ENCODE data around the gene C22orf23. TPM values are rescaled to one million over a fixed set of nuclear protein-coding genes. Genes with fewer than 3 reads are reported as not detected.

C22orf23 gene
- total and polyA plus RNA-seq, 7 donors: 0.17 to 1.2 (median 0.36) TPM

DNA sequence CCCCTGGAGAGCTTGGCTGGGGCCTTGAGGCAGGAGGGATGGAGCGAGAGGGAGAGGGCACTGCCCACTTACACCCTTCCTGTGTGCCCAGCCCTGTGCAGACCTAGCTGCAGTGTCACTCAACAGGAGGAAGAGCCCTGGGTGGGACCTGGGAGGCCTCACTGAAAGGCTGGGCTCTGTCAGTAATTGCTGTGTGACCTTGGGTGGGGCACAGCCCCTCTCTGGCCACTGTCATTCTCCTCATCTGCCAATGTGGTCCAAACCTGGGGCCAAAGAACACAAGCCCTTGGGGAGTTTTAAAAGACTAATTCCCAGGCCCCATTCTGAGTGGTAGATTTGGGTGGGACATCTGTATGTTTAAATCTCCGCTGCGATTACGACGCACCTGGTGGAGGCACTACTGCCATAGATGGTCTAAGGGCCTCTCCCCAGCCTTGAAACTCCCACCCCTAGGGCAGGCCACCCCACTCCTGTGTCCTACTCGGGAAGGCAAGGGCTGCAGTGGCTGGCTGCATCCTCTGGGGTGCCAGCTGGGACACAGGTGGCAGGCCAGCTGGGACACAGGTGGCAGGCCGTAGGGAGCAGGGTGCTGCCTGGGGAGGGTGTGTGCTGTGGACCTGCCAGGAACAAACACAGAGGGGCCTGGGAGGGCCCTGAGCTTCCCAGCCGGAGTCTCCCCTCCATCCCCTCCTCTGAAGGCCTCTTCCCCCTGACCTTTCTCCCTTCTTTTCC, 43.3 kb upstream of the C22orf23 start:
- TF ChIP-seq, protein P1, sequence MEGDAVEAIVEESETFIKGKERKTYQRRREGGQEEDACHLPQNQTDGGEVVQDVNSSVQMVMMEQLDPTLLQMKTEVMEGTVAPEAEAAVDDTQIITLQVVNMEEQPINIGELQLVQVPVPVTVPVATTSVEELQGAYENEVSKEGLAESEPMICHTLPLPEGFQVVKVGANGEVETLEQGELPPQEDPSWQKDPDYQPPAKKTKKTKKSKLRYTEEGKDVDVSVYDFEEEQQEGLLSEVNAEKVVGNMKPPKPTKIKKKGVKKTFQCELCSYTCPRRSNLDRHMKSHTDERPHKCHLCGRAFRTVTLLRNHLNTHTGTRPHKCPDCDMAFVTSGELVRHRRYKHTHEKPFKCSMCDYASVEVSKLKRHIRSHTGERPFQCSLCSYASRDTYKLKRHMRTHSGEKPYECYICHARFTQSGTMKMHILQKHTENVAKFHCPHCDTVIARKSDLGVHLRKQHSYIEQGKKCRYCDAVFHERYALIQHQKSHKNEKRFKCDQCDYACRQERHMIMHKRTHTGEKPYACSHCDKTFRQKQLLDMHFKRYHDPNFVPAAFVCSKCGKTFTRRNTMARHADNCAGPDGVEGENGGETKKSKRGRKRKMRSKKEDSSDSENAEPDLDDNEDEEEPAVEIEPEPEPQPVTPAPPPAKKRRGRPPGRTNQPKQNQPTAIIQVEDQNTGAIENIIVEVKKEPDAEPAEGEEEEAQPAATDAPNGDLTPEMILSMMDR (IDR thresholded peaks at IDR 0.05): no peak
- Histone ChIP-seq H3K36me3 (ENCODE audit: insufficient read depth in 1 of 2, low read depth in 1 of 2) (no peaks in the 10 kb centered on the region), H3K27me3 (ENCODE audit: insufficient read depth in 3 of 3, low read length in 2 of 3) (no peaks in the 10 kb centered on the region), H3K9me3 (no peaks in the 10 kb centered on the region), H3K4me3 (no peak overlapping the region), H3K4me1 (peaks cover 7% of the 10 kb centered on the region), H3K27ac (no peak overlapping the region)
- no peak for DNase-seq
- ATAC-seq: no peak
- 79 to 84% (median 80%) methylated on average over 8 of the region's 8 CpGs for WGBS, 3 donors
- intact Hi-C loops (cut with DNase I): no loop called here

DNA sequence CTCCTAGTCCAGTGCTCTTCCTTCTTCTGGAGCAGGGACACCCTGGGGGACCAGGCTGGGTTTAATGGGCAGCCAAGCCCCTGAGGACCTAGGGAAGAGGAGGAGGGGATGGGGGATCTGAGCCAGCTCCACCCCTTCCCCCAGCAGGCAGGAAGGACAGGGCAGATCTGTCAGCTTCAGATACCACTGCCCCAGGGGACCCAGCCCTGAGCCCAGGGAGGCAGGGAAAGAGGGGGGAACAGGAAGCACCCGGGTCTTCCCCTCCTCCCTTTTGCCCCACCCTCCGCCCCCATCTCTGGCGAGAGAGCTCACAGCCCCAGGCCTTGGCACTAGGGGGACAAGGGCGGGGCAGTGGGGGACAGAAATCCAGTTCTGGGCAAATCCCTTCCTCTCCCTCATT, 42.7 kb upstream of the C22orf23 start:
- whole genome bisulfite sequencing, 3 donors: 61 to 63% (median 62%) methylated on average over 1 to 4 of the region's 4 CpGs
- H3K27ac ChIP-seq: no peak overlapping the region
- H3K36me3 ChIP-seq (ENCODE audit: insufficient read depth in 1 of 2, low read depth in 1 of 2): no peaks in the 10 kb centered on the region
- TF ChIP-seq, protein P1 (IDR thresholded peaks at IDR 0.05): no peak
- H3K4me3 ChIP-seq: no peak overlapping the region
- H3K9me3 ChIP-seq: no peaks in the 10 kb centered on the region
- intact Hi-C loops (cut with DNase I): no loop called here
- H3K27me3 ChIP-seq (ENCODE audit: insufficient read depth in 3 of 3, low read length in 2 of 3): no peaks in the 10 kb centered on the region
- H3K4me1 ChIP-seq: peaks cover 7% of the 10 kb centered on the region
- no peak for DNase-seq
- ATAC-seq: no peak

DNA sequence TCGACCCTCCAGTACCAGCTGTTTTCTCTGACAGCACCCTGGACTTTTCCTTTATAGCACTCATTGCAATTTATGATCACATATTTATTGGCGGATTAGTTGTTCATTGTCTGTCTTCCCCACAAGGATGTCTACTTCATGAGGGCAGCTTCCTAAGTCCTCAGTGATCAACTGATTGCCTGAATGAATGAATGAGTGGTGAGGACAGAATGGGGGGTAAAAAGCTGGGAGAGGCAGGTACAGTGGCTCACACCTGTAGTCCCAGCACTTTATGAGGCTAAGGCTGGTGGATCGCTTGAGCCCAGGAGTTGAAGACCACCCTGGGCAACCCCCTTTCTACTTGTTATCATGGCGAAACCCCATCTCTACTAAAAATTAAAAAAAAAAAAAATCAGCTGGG, 42.1 kb upstream of the C22orf23 start:
- no peak for DNase-seq
- TF ChIP-seq, protein P1 (IDR thresholded peaks at IDR 0.05): no peak
- 76 to 92% (median 90%) methylated on average over 4 of the region's 4 CpGs for WGBS, 3 donors

DNA sequence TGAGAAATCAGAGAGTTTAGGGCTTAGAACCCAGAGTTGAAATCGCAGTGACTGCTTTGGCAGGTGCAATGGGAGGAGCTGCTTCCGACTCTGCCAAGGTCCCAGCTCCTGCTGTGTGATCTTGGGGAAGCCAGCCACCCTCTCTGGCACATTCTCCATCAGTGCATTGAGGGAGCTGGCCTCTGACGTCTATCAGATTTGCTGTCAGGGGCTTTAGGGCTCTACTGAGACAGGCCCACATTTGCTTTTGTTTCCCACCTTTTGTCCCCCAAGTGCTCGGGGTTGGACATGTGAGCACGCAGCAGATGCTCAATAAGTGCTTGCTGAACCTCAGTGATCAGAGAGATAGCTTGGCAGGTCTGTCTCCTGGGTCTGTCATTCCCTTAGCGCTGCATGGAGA, 41.6 kb upstream of the C22orf23 start:
- Histone ChIP-seq H3K27ac (no peak overlapping the region), H3K9me3 (no peaks in the 10 kb centered on the region), H3K4me1 (no peaks in the 10 kb centered on the region), H3K36me3 (ENCODE audit: insufficient read depth in 1 of 2, low read depth in 1 of 2) (no peaks in the 10 kb centered on the region), H3K27me3 (ENCODE audit: insufficient read depth in 3 of 3, low read length in 2 of 3) (no peaks in the 10 kb centered on the region), H3K4me3 (no peak overlapping the region)
- TF ChIP-seq, protein P1 (IDR thresholded peaks at IDR 0.05): no peak
- DNase-seq (no peak), ATAC-seq (no peak)
- 81 to 91% (median 83%) methylated on average over 6 of the region's 6 CpGs for WGBS, 3 donors
- intact Hi-C loops (cut with DNase I): no loop called here

More for the DNA sequence above, 42.1 kb upstream of the C22orf23 start:
- H3K27me3 ChIP-seq (ENCODE audit: insufficient read depth in 3 of 3, low read length in 2 of 3): no peaks in the 10 kb centered on the region
- no peaks in the 10 kb centered on the region for H3K9me3 ChIP-seq
- no peak overlapping the region for H3K27ac ChIP-seq
- intact Hi-C loops (cut with DNase I): no loop called here
- no peak overlapping the region for H3K4me3 ChIP-seq
- H3K4me1 ChIP-seq: peaks cover 5% of the 10 kb centered on the region
- ATAC-seq: no peak
- H3K36me3 ChIP-seq (ENCODE audit: insufficient read depth in 1 of 2, low read depth in 1 of 2): no peaks in the 10 kb centered on the region

DNA sequence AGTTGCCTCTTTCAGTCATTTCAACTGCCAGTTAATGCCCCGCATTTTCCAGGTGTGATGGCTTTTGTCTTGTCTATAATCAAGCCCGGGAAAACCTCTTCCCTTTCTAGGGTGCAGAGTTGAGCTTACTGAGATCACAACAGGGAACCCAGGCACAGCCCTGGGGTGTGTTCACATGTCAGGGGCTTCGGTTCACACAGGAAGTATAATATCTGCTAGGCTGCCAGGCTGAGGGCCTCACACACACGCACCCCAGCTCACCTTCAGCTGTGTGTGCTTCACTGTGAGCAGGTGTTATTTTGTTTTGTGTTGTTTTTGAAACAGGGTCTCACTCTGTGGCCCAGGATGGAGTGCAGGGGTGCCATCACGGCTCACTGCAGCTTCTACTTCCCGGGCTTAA, 40.6 kb upstream of the C22orf23 start:
- Histone ChIP-seq H3K4me1 (no peaks in the 10 kb centered on the region), H3K27me3 (ENCODE audit: insufficient read depth in 3 of 3, low read length in 2 of 3) (no peaks in the 10 kb centered on the region), H3K9me3 (no peaks in the 10 kb centered on the region), H3K36me3 (ENCODE audit: insufficient read depth in 1 of 2, low read depth in 1 of 2) (no peaks in the 10 kb centered on the region), H3K4me3 (no peak overlapping the region), H3K27ac (no peak overlapping the region)
- 85 to 87% (median 85%) methylated on average over 6 of the region's 6 CpGs for WGBS, 3 donors
- ATAC-seq (no peak), DNase-seq (no peak)
- intact Hi-C loops (cut with DNase I): no loop called here
- TF ChIP-seq, protein P1 (IDR thresholded peaks at IDR 0.05): no peak
